Measurements from ENCODE around the gene CCDC85A. TPM values are rescaled to one million over a fixed set of nuclear protein-coding genes. Genes with fewer than 3 reads are reported as not detected.
"Not testable (repeated sequence)": the region's sequence is repeated elsewhere in the genome, so short reads cannot be mapped to it uniquely, and the experiment has no call there.

Gene CCDC85A
- polyA plus RNA-seq, 1 donor from 2014 or later: 24.7 TPM

DNA sequence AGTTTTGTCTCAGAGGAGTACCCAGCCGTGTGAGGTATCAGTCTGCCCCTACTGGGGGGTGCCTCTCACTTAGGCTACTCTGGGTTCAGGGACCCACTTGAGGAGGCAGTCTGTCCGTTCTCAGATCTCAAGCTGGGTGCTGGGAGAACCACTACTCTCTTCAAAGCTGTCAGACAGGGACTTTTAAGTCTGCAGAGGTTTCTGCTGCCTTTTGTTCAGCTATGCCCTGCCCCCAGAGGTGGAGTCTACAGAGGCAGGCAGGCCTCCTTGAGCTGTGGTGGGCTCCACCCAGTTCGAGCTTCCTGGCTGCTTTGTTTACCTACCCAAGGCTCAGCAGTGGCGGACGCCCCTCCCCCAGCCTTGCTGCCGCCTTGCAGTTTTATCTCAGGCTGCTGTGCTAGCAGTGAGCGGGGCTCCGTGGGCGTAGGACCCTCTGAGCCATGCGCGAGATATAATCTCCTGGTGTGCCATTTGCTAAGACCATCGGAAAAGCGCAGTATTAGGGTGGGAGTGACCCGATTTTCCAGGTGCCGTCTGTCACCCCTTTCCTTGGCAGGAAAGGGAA, 41.2 kb upstream of the CCDC85A start:
- H3K4me2 ChIP-seq (ENCODE audit: low read length); H3K27me3 ChIP-seq (ENCODE audit: insufficient read depth, low read depth, low read length); H3K27ac ChIP-seq (ENCODE audit: low read length); H3F3A ChIP-seq (ENCODE audit: insufficient read depth, low read length, poor library complexity, severe bottlenecking); H3K4me3 ChIP-seq (ENCODE audit: low read length); H2AFZ ChIP-seq (ENCODE audit: low read depth, low read length); H3K9ac ChIP-seq (ENCODE audit: low read length); H3K79me2 ChIP-seq (replicated peaks; ENCODE audit: insufficient read depth, low read length); H3K9me3 ChIP-seq (ENCODE audit: low read length); H4K20me1 ChIP-seq (ENCODE audit: insufficient read depth); H3K9me2 ChIP-seq (ENCODE audit: insufficient read depth, low read length); H3K36me3 ChIP-seq (ENCODE audit: insufficient read depth, low read length): not testable (repeated sequence)

DNA sequence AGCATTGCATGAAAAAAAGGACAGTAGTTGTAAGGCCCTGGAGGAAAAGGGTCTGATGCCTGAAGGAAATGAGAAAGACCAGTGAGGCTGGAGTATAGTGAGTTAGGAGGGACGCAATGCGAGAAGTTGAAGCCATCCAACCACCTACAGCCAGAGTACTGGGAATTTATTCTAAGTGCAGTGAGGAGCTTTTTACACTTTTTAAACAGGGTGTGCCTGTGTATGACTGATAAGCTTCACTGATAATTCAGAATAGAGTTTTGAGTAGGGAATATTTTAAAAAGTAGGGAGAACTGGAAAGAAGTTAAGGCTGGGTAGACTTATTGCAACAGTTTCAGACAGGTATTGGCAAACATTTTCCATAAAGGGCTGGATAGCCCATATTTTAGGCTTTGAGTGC, 35.9 kb upstream of the CCDC85A start:
- H3K9me2 ChIP-seq (ENCODE audit: insufficient read depth, low read length): no peaks in the 10 kb centered on the region
- TF ChIP-seq TAF1 (IDR thresholded peaks at IDR 0.05; ENCODE audit: low read depth) (no peak), SMC3 (conservative IDR thresholded peaks at IDR 0.05; ENCODE audit: poor library complexity) (no peak), RAD21 (conservative IDR thresholded peaks at IDR 0.05) (no peak), MXI1 (conservative IDR thresholded peaks at IDR 0.05; ENCODE audit: poor library complexity, severe bottlenecking) (no peak), EP300 (conservative IDR thresholded peaks at IDR 0.05; ENCODE audit: poor library complexity, severe bottlenecking) (no peak), EZH2 (IDR thresholded peaks at IDR 0.05; ENCODE audit: borderline replicate concordance, insufficient read depth, low read length, poor library complexity, severe bottlenecking) (no peak), POLR2AphosphoS5 (IDR thresholded peaks at IDR 0.05) (no peak)
- TF ChIP-seq, protein P1, sequence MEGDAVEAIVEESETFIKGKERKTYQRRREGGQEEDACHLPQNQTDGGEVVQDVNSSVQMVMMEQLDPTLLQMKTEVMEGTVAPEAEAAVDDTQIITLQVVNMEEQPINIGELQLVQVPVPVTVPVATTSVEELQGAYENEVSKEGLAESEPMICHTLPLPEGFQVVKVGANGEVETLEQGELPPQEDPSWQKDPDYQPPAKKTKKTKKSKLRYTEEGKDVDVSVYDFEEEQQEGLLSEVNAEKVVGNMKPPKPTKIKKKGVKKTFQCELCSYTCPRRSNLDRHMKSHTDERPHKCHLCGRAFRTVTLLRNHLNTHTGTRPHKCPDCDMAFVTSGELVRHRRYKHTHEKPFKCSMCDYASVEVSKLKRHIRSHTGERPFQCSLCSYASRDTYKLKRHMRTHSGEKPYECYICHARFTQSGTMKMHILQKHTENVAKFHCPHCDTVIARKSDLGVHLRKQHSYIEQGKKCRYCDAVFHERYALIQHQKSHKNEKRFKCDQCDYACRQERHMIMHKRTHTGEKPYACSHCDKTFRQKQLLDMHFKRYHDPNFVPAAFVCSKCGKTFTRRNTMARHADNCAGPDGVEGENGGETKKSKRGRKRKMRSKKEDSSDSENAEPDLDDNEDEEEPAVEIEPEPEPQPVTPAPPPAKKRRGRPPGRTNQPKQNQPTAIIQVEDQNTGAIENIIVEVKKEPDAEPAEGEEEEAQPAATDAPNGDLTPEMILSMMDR (IDR thresholded peaks at IDR 0.05; ENCODE audit: poor library complexity, severe bottlenecking): no peak
- TF ChIP-seq, protein P2, sequence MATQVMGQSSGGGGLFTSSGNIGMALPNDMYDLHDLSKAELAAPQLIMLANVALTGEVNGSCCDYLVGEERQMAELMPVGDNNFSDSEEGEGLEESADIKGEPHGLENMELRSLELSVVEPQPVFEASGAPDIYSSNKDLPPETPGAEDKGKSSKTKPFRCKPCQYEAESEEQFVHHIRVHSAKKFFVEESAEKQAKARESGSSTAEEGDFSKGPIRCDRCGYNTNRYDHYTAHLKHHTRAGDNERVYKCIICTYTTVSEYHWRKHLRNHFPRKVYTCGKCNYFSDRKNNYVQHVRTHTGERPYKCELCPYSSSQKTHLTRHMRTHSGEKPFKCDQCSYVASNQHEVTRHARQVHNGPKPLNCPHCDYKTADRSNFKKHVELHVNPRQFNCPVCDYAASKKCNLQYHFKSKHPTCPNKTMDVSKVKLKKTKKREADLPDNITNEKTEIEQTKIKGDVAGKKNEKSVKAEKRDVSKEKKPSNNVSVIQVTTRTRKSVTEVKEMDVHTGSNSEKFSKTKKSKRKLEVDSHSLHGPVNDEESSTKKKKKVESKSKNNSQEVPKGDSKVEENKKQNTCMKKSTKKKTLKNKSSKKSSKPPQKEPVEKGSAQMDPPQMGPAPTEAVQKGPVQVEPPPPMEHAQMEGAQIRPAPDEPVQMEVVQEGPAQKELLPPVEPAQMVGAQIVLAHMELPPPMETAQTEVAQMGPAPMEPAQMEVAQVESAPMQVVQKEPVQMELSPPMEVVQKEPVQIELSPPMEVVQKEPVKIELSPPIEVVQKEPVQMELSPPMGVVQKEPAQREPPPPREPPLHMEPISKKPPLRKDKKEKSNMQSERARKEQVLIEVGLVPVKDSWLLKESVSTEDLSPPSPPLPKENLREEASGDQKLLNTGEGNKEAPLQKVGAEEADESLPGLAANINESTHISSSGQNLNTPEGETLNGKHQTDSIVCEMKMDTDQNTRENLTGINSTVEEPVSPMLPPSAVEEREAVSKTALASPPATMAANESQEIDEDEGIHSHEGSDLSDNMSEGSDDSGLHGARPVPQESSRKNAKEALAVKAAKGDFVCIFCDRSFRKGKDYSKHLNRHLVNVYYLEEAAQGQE (IDR thresholded peaks at IDR 0.05; ENCODE audit: borderline replicate concordance): no peak
- no peak overlapping the region for H3K4me3 ChIP-seq (ENCODE audit: low read length)
- no peaks in the 10 kb centered on the region for H3F3A ChIP-seq (ENCODE audit: insufficient read depth, low read length, poor library complexity, severe bottlenecking)
- H3K27me3 ChIP-seq (ENCODE audit: insufficient read depth, low read depth, low read length): no peaks in the 10 kb centered on the region
- no peak overlapping the region for H3K4me2 ChIP-seq (ENCODE audit: low read length)
- H3K79me2 ChIP-seq (replicated peaks; ENCODE audit: insufficient read depth, low read length): no peaks in the 10 kb centered on the region
- no peaks in the 10 kb centered on the region for H4K20me1 ChIP-seq (ENCODE audit: insufficient read depth)
- H3K36me3 ChIP-seq (ENCODE audit: insufficient read depth, low read length): no peaks in the 10 kb centered on the region
- no peak overlapping the region for H3K9ac ChIP-seq (ENCODE audit: low read length)
- no peaks in the 10 kb centered on the region for H3K9me3 ChIP-seq (ENCODE audit: low read length)
- no peak overlapping the region for H3K27ac ChIP-seq (ENCODE audit: low read length)
- H2AFZ ChIP-seq (ENCODE audit: low read depth, low read length): no peak overlapping the region

DNA sequence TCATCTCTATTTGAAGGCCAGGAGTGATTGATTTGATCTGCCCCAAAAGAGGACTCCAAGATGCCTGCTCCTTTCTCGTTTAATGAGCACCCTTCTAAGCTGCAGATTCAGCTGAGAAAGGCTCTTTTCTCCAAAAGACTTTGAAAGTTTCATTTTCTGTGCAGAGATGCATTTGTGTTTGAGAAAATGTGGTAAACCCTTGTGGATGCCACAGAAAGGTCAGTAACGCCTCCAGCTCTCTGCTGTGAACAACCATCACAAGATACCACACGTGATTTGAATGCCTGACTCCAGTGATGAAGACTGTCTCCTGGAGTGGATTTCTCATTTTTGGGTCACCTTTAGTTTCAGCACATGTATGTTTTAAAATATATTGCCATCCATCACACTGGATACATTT, 35.0 kb upstream of the CCDC85A start:
- H3K27me3 ChIP-seq (ENCODE audit: insufficient read depth, low read depth, low read length): no peaks in the 10 kb centered on the region
- no peaks in the 10 kb centered on the region for H3K9me3 ChIP-seq (ENCODE audit: low read length)
- no peak overlapping the region for H3K9ac ChIP-seq (ENCODE audit: low read length)
- no peaks in the 10 kb centered on the region for H3K9me2 ChIP-seq (ENCODE audit: insufficient read depth, low read length)
- H3F3A ChIP-seq (ENCODE audit: insufficient read depth, low read length, poor library complexity, severe bottlenecking): no peaks in the 10 kb centered on the region
- no peaks in the 10 kb centered on the region for H3K36me3 ChIP-seq (ENCODE audit: insufficient read depth, low read length)
- no peak overlapping the region for H3K4me2 ChIP-seq (ENCODE audit: low read length)
- no peaks in the 10 kb centered on the region for H3K79me2 ChIP-seq (replicated peaks; ENCODE audit: insufficient read depth, low read length)
- no peak overlapping the region for H2AFZ ChIP-seq (ENCODE audit: low read depth, low read length)
- no peak overlapping the region for H3K4me3 ChIP-seq (ENCODE audit: low read length)
- TF ChIP-seq RAD21 (conservative IDR thresholded peaks at IDR 0.05) (no peak), POLR2AphosphoS5 (IDR thresholded peaks at IDR 0.05) (no peak), MXI1 (conservative IDR thresholded peaks at IDR 0.05; ENCODE audit: poor library complexity, severe bottlenecking) (no peak), TAF1 (IDR thresholded peaks at IDR 0.05; ENCODE audit: low read depth) (no peak), EZH2 (IDR thresholded peaks at IDR 0.05; ENCODE audit: borderline replicate concordance, insufficient read depth, low read length, poor library complexity, severe bottlenecking) (no peak), SMC3 (conservative IDR thresholded peaks at IDR 0.05; ENCODE audit: poor library complexity) (no peak), EP300 (conservative IDR thresholded peaks at IDR 0.05; ENCODE audit: poor library complexity, severe bottlenecking) (no peak)
- TF ChIP-seq, protein P2 (IDR thresholded peaks at IDR 0.05; ENCODE audit: borderline replicate concordance): no peak
- TF ChIP-seq, protein P1 (IDR thresholded peaks at IDR 0.05; ENCODE audit: poor library complexity, severe bottlenecking): no peak
- no peaks in the 10 kb centered on the region for H4K20me1 ChIP-seq (ENCODE audit: insufficient read depth)
- no peak overlapping the region for H3K27ac ChIP-seq (ENCODE audit: low read length)
